HepG2 (cell line): Measurements from ENCODE around the gene ZNF287. TPM values are rescaled to one million over a fixed set of nuclear protein-coding genes. Genes with fewer than 3 reads are reported as not detected.

Experiments
- ATAC-seq: fragments of 200-7000 bp; cut with Tn5 transposase; 3 replicates; pipeline ENCODE4 v1.9.1; 2020; ENCODE audit warnings: mild to moderate bottlenecking, moderate library complexity
- BruUV-seq: library from RNA; stranded (reverse); fragments of 400-500 nt; replicated peaks from 2 replicates; lab custom pipeline; 2021; lab: Mats Ljungman, UMichigan
- CTCF ChIA-PET: fragments of 300-600 bp; formaldehyde crosslinking; extraction: SDS; loops from one replicate; lab custom pipeline; 2021; ENCODE audit warnings: low total read pairs, inconsistent platforms, low intra/inter-chr PET ratio; lab: Yijun Ruan, JAX
- POLR2A ChIA-PET: fragments of 350-600 bp; sonication (Branson Sonifier 250); formaldehyde crosslinking; loops from one replicate; lab custom pipeline; 2020; ENCODE audit warnings: antibody characterized with exemption, inconsistent platforms; lab: Yijun Ruan, JAX
- DNase-seq: peaks from one replicate; pipeline ENCODE4 v3.0.0-alpha.2; 2015; ENCODE audit warnings: low spot score
- FAIRE-seq: peaks from 3 replicates; lab custom pipeline; 2011; peaks lifted over from hg19 to GRCh38; lab: Jason Lieb, UNC
- H2AFZ ChIP-seq: one replicate; pipeline ENCODE4 v1.6.1; 2011; ENCODE audit warnings: low read length, inconsistent platforms
- H3K27ac ChIP-seq: fragments of 300-600 bp; 3 replicates; pipeline ENCODE4 v1.8.0; 2011; ENCODE audit warnings: mixed run types, mild to moderate bottlenecking, mixed read lengths, low read length, inconsistent platforms; ENCODE audit not compliant: insufficient read depth; ENCODE audit errors: extremely low read length
- H3K27me3 ChIP-seq, 2 experiments: fragments of 200-600 bp in 1 of 2; 2 replicates in 1 of 2; 3 replicates in 1 of 2; pipeline versions ENCODE4 v1.6.0 to v1.8.0; 2011; ENCODE audit warnings: low read length in 2 of 2, mild to moderate bottlenecking in 2 of 2, moderate library complexity in 2 of 2, inconsistent platforms in 1 of 2; ENCODE audit not compliant: insufficient read depth in 2 of 2, control insufficient read depth in 1 of 2
- H3K36me3 ChIP-seq, 2 experiments: fragments of 200-600 bp in 1 of 2; replicated peaks in 1 of 2; 2 replicates in 1 of 2; 3 replicates in 1 of 2; pipeline versions ENCODE4 v1.5.1 to v1.8.0; 2011; ENCODE audit warnings: low read length in 2 of 2, inconsistent platforms in 1 of 2; ENCODE audit not compliant: insufficient read depth in 2 of 2, control insufficient read depth in 1 of 2
- H3K4me1 ChIP-seq: 2 replicates; pipeline ENCODE4 v1.5.1; 2012; ENCODE audit warnings: low read length, inconsistent platforms; ENCODE audit not compliant: insufficient read depth
- H3K4me2 ChIP-seq: 2 replicates; pipeline ENCODE4 v1.6.0; 2011; ENCODE audit warnings: low read depth, low read length, inconsistent platforms
- H3K4me3 ChIP-seq, 3 experiments: fragments of 200-600 bp in 1 of 3; sonication (generic), shearing (Covaris generic) in 1 of 3; replicated peaks in 1 of 3; 2 replicates each; pipeline ENCODE4 v1.5.1; 2011 to 2016; ENCODE audit warnings: low read length in 3 of 3, inconsistent platforms in 2 of 3, low read depth in 2 of 3, mild to moderate bottlenecking in 2 of 3, control low read depth in 1 of 3, mixed read lengths in 1 of 3; ENCODE audit not compliant: insufficient read depth in 1 of 3
- H3K79me2 ChIP-seq: one replicate; pipeline ENCODE4 v1.6.1; 2011; ENCODE audit warnings: low read length, inconsistent platforms; ENCODE audit not compliant: insufficient read depth
- H3K9ac ChIP-seq: 2 replicates; pipeline ENCODE4 v1.6.0; 2011; ENCODE audit warnings: mild to moderate bottlenecking, low read depth, low read length, inconsistent platforms; ENCODE audit not compliant: insufficient read depth
- H3K9me3 ChIP-seq: 2 replicates; pipeline ENCODE4 v1.5.1; 2012; ENCODE audit warnings: mild to moderate bottlenecking, low read length
- H4K20me1 ChIP-seq: 2 replicates; pipeline ENCODE4 v1.6.0; 2011; ENCODE audit warnings: inconsistent platforms, mild to moderate bottlenecking, low read length, moderate library complexity; ENCODE audit not compliant: insufficient read depth
- AHDC1 ChIP-seq: sonication (generic); formaldehyde crosslinking; IDR thresholded peaks from 2 replicates; pipeline ENCODE4 v1.5.1; 2020; ENCODE audit warnings: mild to moderate bottlenecking, missing genetic modification reagents, borderline replicate concordance
- ARHGAP35 ChIP-seq: sonication (generic); formaldehyde crosslinking; IDR thresholded peaks from 2 replicates; pipeline ENCODE4 v1.9.0; 2022; ENCODE audit warnings: mild to moderate bottlenecking, inconsistent platforms, moderate library complexity, missing genetic modification reagents, borderline replicate concordance
- MZF1 ChIP-seq: sonication (generic); formaldehyde crosslinking; IDR thresholded peaks from 2 replicates; pipeline ENCODE4 v1.8.1; 2023; ENCODE audit warnings: mild to moderate bottlenecking, missing genetic modification reagents, borderline replicate concordance
- RARA ChIP-seq: IDR thresholded peaks from 2 replicates; pipeline ENCODE4 v1.6.1; 2016; ENCODE audit warnings: missing genetic modification reagents, missing compliant biosample characterization
- SP5 ChIP-seq: IDR thresholded peaks from 2 replicates; pipeline ENCODE4 v1.6.1; 2016; ENCODE audit warnings: low read depth, borderline replicate concordance
- ZNF549 ChIP-seq: sonication (generic); formaldehyde crosslinking; IDR thresholded peaks from 2 replicates; pipeline ENCODE4 v1.5.0; 2020; ENCODE audit warnings: missing genetic modification reagents
- WGBS: methylation state at CpG from one replicate; pipeline ENCODE4 v1.1.6; 2017; ENCODE audit warnings: low lambda C conversion rate; 5-methylcytosine and 5-hydroxymethylcytosine counted together
- in situ Hi-C: cut with HindIII; loops from 2 replicates; pipeline ENCODE4 v1.10.0; 2017; ENCODE audit warnings: low pct_unique_long_range_greater_than_20kb; ENCODE audit not compliant: extremely low pct_ligation_motif_present
- intact Hi-C: fragments of 100-400 bp; cut with micrococcal nuclease; formaldehyde crosslinking; loops from one replicate; pipeline ENCODE4 v1.10.0; 2022; ENCODE audit not compliant: unreplicated experiment
- polyA plus RNA-seq, 8 experiments: library from polyadenylated mRNA; depleted of rRNA in 3 of 8; stranded (reverse) in 7 of 8; unstranded in 1 of 8; fragments of >200 nt; fragmentation: Illumina TruSeq in 4 of 8; extraction: Trizol in 4 of 8; gene quantifications; 2 replicates each; pipeline versions ENCODE4 v1.2.1 to v1.2.3, GENCODE V29; 2011 to 2016; ENCODE audit warnings: low read depth in 4 of 8, missing spikeins in 1 of 8, mixed read lengths in 1 of 8; ENCODE audit not compliant: insufficient read depth in 1 of 8
- total RNA-seq, 5 experiments: library from RNA; depleted of rRNA; stranded (reverse); fragments of >200 nt; fragmentation: Illumina TruSeq; extraction: Trizol; gene quantifications; 2 replicates each; pipeline ENCODE4 v1.2.3, GENCODE V29; 2016; ENCODE audit warnings: low read depth in 1 of 5

The ZNF287 gene
- total and polyA plus RNA-seq, 2 of the 13 experiments (the other 11 are each of a cell fraction or from before 2014, with no cell fraction given) = 0.21 TPM; not detected in 1

GRCh38 chr17:16513873-16514272 is 55.1 kb downstream of the ZNF287 start:
- CTCF ChIA-PET = no interaction called here
- H3K9me3 ChIP-seq = no peaks in the 10 kb centered on the region
- H3K79me2 ChIP-seq = no peaks in the 10 kb centered on the region
- H3K27ac ChIP-seq = no peak overlapping the region
- H3K4me2 ChIP-seq = no peak overlapping the region
- in situ Hi-C loops = no loop called here
- H3K4me3 ChIP-seq = no peak overlapping the region
- H3K9ac ChIP-seq = no peak overlapping the region
- peaks cover 5% of the 10 kb centered on the region; the same call in 1 of the 2 replicates for H3K4me1 ChIP-seq
- intact Hi-C loops = no loop called here
- H4K20me1 ChIP-seq = no peaks in the 10 kb centered on the region
- H3K27me3 ChIP-seq = peaks cover 0 to 36% of the 10 kb centered on the region in 2 experiments; a peak in 3 of 5 replicates
- WGBS = 14% methylated on average over 6 of the region's 6 CpGs
- POLR2A ChIA-PET = no interaction called here
- no peak for ATAC-seq
- BruUV-seq = no TSS peak
- DNase-seq = no peak
- TF ChIP-seq ZNF549 (CRISPR knock-in tag) (no peak), RARA (CRISPR knock-in tag) (0 out of 2 replicates have a peak, but pooled peaks have one; percentile 10)
- no peaks in the 10 kb centered on the region for H3K36me3 ChIP-seq
- no peak for FAIRE-seq
- H2AFZ ChIP-seq = no peak overlapping the region

GRCh38 chr17:16512011-16512410 is 57.0 kb downstream of the ZNF287 start:
- Histone ChIP-seq H4K20me1 (no peaks in the 10 kb centered on the region), H3K4me1 (no peaks in the 10 kb centered on the region; the same call in 1 of the 2 replicates), H3K27me3 (peaks cover 0 to 34% of the 10 kb centered on the region in 2 experiments; a peak in 3 of 5 replicates), H2AFZ (no peak overlapping the region), H3K4me3 (no peak overlapping the region), H3K9me3 (no peaks in the 10 kb centered on the region), H3K27ac (no peak overlapping the region), H3K4me2 (no peak overlapping the region), H3K79me2 (no peaks in the 10 kb centered on the region), H3K9ac (no peak overlapping the region), H3K36me3 (no peaks in the 10 kb centered on the region)
- no peak for ATAC-seq
- intact Hi-C loops (no loop called here), in situ Hi-C loops (no loop called here)
- FAIRE-seq = no peak
- ChIA-PET CTCF (no interaction called here), POLR2A (no interaction called here)
- WGBS = 23% methylated on average over 4 of the region's 4 CpGs
- DNase-seq = no peak
- no peak for TF ChIP-seq SP5
- TF ChIP-seq ARHGAP35 (CRISPR knock-in tag) = no peak
- TF ChIP-seq AHDC1 (CRISPR knock-in tag) = no peak
- no peak for TF ChIP-seq MZF1 (CRISPR knock-in tag)
- BruUV-seq = no TSS peak
